H1 (cell line): Measurements from ENCODE around the gene LYPD6.

Source experiments
- CEBPB ChIP-seq: IDR thresholded peaks from 2 replicates; pipeline ENCODE4 v1.6.1; 2012; ENCODE audit warnings: low read depth, low read length
- E2F6 ChIP-seq: IDR thresholded peaks from 2 replicates; pipeline ENCODE4 v1.6.1; 2012; ENCODE audit warnings: inconsistent platforms
- EZH2 ChIP-seq: fragments of 200-600 bp; sonication (generic); IDR thresholded peaks from 2 replicates; pipeline ENCODE4 v1.7.1; 2012; ENCODE audit warnings: low read depth, mild to moderate bottlenecking, moderate library complexity, low read length, inconsistent platforms; ENCODE audit not compliant: severe bottlenecking
- HDAC2 ChIP-seq, 2 experiments: fragments of 300-600 bp in 1 of 2; sonication (generic) in 1 of 2; IDR thresholded peaks; 2 replicates each; pipeline ENCODE4 v1.6.1; 2011 to 2012; ENCODE audit warnings: low read depth in 2 of 2, low read length in 2 of 2, mild to moderate bottlenecking in 2 of 2, moderate library complexity in 2 of 2, borderline replicate concordance in 1 of 2, inconsistent platforms in 1 of 2
- POLR2A ChIP-seq, 2 experiments: IDR thresholded peaks; 1 replicate in 1 of 2; 2 replicates in 1 of 2; pipeline ENCODE4 v1.6.1; 2011; ENCODE audit warnings: low read depth in 2 of 2, low read length in 2 of 2, mild to moderate bottlenecking in 2 of 2; ENCODE audit errors: control extremely low read depth in 1 of 2
- POLR2AphosphoS5 ChIP-seq: IDR thresholded peaks from 2 replicates; pipeline ENCODE4 v1.6.1; 2011; ENCODE audit warnings: low read depth, low read length
- RAD21 ChIP-seq, 2 experiments: IDR thresholded peaks in 1 of 2; conservative IDR thresholded peaks in 1 of 2; 2 replicates each; pipeline ENCODE4 v1.6.1; 2011; ENCODE audit warnings: low read depth in 2 of 2, low read length in 2 of 2, improper control_type of control experiment in 1 of 2, inconsistent platforms in 1 of 2, mild to moderate bottlenecking in 1 of 2, moderate library complexity in 1 of 2
- TAF1 ChIP-seq: IDR thresholded peaks from 2 replicates; pipeline ENCODE4 v1.6.1; 2011; ENCODE audit warnings: mild to moderate bottlenecking, low read depth, low read length
- TF ChIP-seq, protein P1 (sequence below), 3 experiments: IDR thresholded peaks; 1 replicate in 2 of 3; 2 replicates in 1 of 3; pipeline versions ENCODE4 v1.5.1 to v1.6.1; 2011; ENCODE audit warnings: low read length in 3 of 3, mild to moderate bottlenecking in 3 of 3, inconsistent platforms in 2 of 3, low read depth in 1 of 3, moderate library complexity in 1 of 3; ENCODE audit not compliant: insufficient read depth in 1 of 3; ENCODE audit errors: control extremely low read depth in 1 of 3

DNA sequence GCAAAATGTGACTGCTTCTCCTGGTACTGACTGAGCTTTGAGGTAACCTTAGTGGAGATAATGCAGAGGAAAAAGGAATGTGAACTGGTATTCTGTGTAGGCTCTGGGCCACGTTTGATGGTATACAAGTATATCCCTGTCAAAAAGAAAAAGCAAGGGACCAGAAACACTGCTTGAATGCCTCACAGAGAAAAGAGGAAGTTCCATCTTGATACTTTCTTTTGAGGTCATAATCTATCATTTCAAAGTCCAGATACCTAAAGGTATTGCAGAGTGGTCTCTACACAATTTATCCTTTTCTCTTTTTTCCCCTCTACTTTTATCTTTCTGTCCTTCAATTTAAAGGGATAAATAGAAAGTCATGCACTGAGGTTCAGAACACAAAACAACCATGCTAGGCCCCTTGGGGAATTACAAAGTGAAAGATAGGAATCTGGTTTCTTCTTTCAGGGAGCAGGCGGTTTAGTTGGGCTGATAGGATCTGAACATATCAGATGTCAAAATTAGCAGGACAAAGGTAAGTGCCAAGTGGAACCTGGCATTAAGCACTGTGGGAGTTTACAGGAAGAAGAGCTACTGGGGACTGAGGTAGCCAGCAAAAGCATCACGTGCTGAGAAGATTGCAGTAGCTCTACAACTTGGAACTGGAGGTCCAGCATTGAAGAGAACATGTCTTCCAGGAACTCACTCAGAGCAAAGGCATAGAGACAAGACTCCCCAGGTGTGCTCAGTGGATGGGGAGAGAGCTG is 121.2 kb downstream of the LYPD6 start:
- TF ChIP-seq, protein P1, sequence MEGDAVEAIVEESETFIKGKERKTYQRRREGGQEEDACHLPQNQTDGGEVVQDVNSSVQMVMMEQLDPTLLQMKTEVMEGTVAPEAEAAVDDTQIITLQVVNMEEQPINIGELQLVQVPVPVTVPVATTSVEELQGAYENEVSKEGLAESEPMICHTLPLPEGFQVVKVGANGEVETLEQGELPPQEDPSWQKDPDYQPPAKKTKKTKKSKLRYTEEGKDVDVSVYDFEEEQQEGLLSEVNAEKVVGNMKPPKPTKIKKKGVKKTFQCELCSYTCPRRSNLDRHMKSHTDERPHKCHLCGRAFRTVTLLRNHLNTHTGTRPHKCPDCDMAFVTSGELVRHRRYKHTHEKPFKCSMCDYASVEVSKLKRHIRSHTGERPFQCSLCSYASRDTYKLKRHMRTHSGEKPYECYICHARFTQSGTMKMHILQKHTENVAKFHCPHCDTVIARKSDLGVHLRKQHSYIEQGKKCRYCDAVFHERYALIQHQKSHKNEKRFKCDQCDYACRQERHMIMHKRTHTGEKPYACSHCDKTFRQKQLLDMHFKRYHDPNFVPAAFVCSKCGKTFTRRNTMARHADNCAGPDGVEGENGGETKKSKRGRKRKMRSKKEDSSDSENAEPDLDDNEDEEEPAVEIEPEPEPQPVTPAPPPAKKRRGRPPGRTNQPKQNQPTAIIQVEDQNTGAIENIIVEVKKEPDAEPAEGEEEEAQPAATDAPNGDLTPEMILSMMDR (IDR thresholded peaks at IDR 0.05; ENCODE audit: control extremely low read depth in 1 of 3, insufficient read depth in 1 of 3, low read depth in 1 of 3, low read length in 3 of 3), result no peak
- no peak for TF ChIP-seq POLR2A (IDR thresholded peaks at IDR 0.05; ENCODE audit: control extremely low read depth in 1 of 2, low read depth in 2 of 2, low read length in 2 of 2)
- TF ChIP-seq POLR2AphosphoS5, result no peak
- TF ChIP-seq RAD21 (IDR thresholded peaks at IDR 0.05 in 1 of 2, conservative IDR thresholded peaks at IDR 0.05 in 1 of 2; ENCODE audit: low read depth in 2 of 2, low read length in 2 of 2), result no peak
- no peak for TF ChIP-seq CEBPB
- no peak for TF ChIP-seq EZH2
- no peak for TF ChIP-seq E2F6
- no peak for TF ChIP-seq HDAC2 (IDR thresholded peaks at IDR 0.05; ENCODE audit: borderline replicate concordance in 1 of 2, low read depth in 2 of 2, low read length in 2 of 2)
- no peak for TF ChIP-seq TAF1
